ENCODE data around the gene ZFY. TPM values are rescaled to one million over a fixed set of nuclear protein-coding genes. Genes with fewer than 3 reads are reported as not detected.

Gene ZFY
- total and polyA plus RNA-seq, 4 donors = 2.6 to 15.4 TPM; not detected in 2

DNA sequence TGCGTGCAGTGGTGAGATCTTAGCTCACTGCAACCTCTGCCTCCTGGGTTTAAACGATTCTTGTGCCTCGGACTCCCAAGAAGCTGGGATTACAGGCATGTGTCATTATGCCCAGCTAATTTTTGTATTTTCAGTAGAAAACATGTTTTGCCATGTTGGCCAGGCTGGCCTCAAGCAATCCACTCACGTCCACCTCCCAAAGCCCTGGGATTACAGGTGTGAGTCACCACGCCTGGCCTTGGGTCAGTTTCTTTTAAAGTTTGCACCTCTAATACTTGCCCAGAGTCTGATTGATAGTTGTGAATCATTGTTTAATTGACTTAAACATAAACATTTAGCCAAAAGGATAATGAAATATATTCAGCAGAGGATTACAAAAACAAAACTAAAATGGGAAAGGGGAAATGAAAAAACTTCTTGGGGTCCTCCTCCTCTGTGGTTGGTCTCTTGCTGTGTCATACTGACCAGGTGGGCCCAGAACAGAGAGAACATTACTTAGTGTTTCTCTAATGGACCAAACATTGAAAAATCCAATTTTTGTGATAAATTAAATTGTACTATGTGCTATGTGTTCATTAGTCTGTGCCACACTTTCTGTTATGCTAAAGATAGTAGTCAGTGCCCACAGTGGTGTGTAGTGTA is 38.0 kb downstream of the ZFY start (continued):
- TF ChIP-seq CTCF (IDR thresholded peaks at IDR 0.05; ENCODE audit: low read depth, low read length, missing input control) = no peak
- no peak for TF ChIP-seq NR2F2 (IDR thresholded peaks at IDR 0.05)
- no peak for TF ChIP-seq TAF1 (conservative IDR thresholded peaks at IDR 0.05)
- no peak for TF ChIP-seq RAD21 (IDR thresholded peaks at IDR 0.05)
- TF ChIP-seq YY1 (IDR thresholded peaks at IDR 0.05) = no peak
- TF ChIP-seq FOXA2 (IDR thresholded peaks at IDR 0.05) = no peak
- TF ChIP-seq JUND (IDR thresholded peaks at IDR 0.05) = no peak

GRCh38 chrY:2979283-2979682 is 44.1 kb downstream of the ZFY start:
- DNase-seq (ENCODE audit: low spot score) = no peak
- peaks cover 0 to 11% (median 1%) of the 10 kb centered on the region in 4 donors for H3K36me3 ChIP-seq (ENCODE audit: control insufficient read depth in 4 of 4, insufficient read depth in 3 of 4, low read depth in 1 of 4, low read length in 3 of 4)
- no peaks in the 10 kb centered on the region for H3K27me3 ChIP-seq (ENCODE audit: control insufficient read depth in 4 of 4, insufficient read depth in 4 of 4, low read length in 3 of 4)
- no peaks in the 10 kb centered on the region for H3K4me1 ChIP-seq (ENCODE audit: control insufficient read depth in 4 of 4, insufficient read depth in 4 of 4, low read length in 3 of 4)
- H3K27ac ChIP-seq (ENCODE audit: low read depth in 1 of 2, low read length in 2 of 2) = no peak overlapping the region
- TF ChIP-seq YY1 (IDR thresholded peaks at IDR 0.05) = no peak
- no peak for TF ChIP-seq HNF4G (IDR thresholded peaks at IDR 0.05)
- TF ChIP-seq SP1 (IDR thresholded peaks at IDR 0.05) = no peak
- TF ChIP-seq FOXA1 (IDR thresholded peaks at IDR 0.05) = no peak
- TF ChIP-seq FOXA2 (IDR thresholded peaks at IDR 0.05) = no peak
- TF ChIP-seq EGR1 (IDR thresholded peaks at IDR 0.05; ENCODE audit: low read depth in 2 of 2) = no peak
- TF ChIP-seq TAF1 (conservative IDR thresholded peaks at IDR 0.05) = no peak
- no peak for TF ChIP-seq RXRA (IDR thresholded peaks at IDR 0.05)
- no peak for TF ChIP-seq HNF4A (conservative IDR thresholded peaks at IDR 0.05)
- TF ChIP-seq CTCF (IDR thresholded peaks at IDR 0.05; ENCODE audit: low read depth, low read length, missing input control) = no peak
- H3K9ac ChIP-seq (ENCODE audit: low read depth in 1 of 2, low read length in 2 of 2) = no peak overlapping the region
- WGBS = 97% methylated on average over 6 of the region's 6 CpGs
- H3K9me3 ChIP-seq (ENCODE audit: control insufficient read depth in 4 of 4, low read length in 3 of 4) = no peaks in the 10 kb centered on the region
- H3K4me3 ChIP-seq (ENCODE audit: low read depth in 1 of 3, low read length in 3 of 3) = no peak overlapping the region

GRCh38 chrY:2984491-2984890 is 49.3 kb downstream of the ZFY start:
- Histone ChIP-seq H3K4me3 (ENCODE audit: low read depth in 1 of 3, low read length in 3 of 3) (no peak overlapping the region), H3K9me3 (ENCODE audit: control insufficient read depth in 4 of 4, low read length in 3 of 4) (no peaks in the 10 kb centered on the region), H3K27ac (ENCODE audit: low read depth in 1 of 2, low read length in 2 of 2) (no peak overlapping the region), H3K4me1 (ENCODE audit: control insufficient read depth in 4 of 4, insufficient read depth in 4 of 4, low read length in 3 of 4) (no peaks in the 10 kb centered on the region), H3K27me3 (ENCODE audit: control insufficient read depth in 4 of 4, insufficient read depth in 4 of 4, low read length in 3 of 4) (no peaks in the 10 kb centered on the region), H3K9ac (ENCODE audit: low read depth in 1 of 2, low read length in 2 of 2) (no peak overlapping the region), H3K36me3 (ENCODE audit: control insufficient read depth in 4 of 4, insufficient read depth in 3 of 4, low read depth in 1 of 4, low read length in 3 of 4) (no peaks in the 10 kb centered on the region)
- 94% methylated on average over 5 of the region's 5 CpGs for WGBS
- DNase-seq (ENCODE audit: low spot score) = no peak
- TF ChIP-seq NR2F2 (IDR thresholded peaks at IDR 0.05) = no peak
- no peak for TF ChIP-seq JUND (IDR thresholded peaks at IDR 0.05)
- TF ChIP-seq FOXA2 (IDR thresholded peaks at IDR 0.05) = no peak
- TF ChIP-seq SP1 (IDR thresholded peaks at IDR 0.05) = no peak
- no peak for TF ChIP-seq RAD21 (IDR thresholded peaks at IDR 0.05)
- TF ChIP-seq RXRA (IDR thresholded peaks at IDR 0.05) = no peak
- no peak for TF ChIP-seq EGR1 (IDR thresholded peaks at IDR 0.05; ENCODE audit: low read depth in 2 of 2)
- TF ChIP-seq GABPA (IDR thresholded peaks at IDR 0.05 in 1 of 2, conservative IDR thresholded peaks at IDR 0.05 in 1 of 2) = no peak
- TF ChIP-seq ATF3 (IDR thresholded peaks at IDR 0.05) = no peak
- TF ChIP-seq YY1 (IDR thresholded peaks at IDR 0.05) = no peak
- TF ChIP-seq, protein P1, sequence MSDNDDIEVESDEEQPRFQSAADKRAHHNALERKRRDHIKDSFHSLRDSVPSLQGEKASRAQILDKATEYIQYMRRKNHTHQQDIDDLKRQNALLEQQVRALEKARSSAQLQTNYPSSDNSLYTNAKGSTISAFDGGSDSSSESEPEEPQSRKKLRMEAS (IDR thresholded peaks at IDR 0.05) = no peak
- no peak for TF ChIP-seq HNF4A (conservative IDR thresholded peaks at IDR 0.05)
- TF ChIP-seq, protein P2, sequence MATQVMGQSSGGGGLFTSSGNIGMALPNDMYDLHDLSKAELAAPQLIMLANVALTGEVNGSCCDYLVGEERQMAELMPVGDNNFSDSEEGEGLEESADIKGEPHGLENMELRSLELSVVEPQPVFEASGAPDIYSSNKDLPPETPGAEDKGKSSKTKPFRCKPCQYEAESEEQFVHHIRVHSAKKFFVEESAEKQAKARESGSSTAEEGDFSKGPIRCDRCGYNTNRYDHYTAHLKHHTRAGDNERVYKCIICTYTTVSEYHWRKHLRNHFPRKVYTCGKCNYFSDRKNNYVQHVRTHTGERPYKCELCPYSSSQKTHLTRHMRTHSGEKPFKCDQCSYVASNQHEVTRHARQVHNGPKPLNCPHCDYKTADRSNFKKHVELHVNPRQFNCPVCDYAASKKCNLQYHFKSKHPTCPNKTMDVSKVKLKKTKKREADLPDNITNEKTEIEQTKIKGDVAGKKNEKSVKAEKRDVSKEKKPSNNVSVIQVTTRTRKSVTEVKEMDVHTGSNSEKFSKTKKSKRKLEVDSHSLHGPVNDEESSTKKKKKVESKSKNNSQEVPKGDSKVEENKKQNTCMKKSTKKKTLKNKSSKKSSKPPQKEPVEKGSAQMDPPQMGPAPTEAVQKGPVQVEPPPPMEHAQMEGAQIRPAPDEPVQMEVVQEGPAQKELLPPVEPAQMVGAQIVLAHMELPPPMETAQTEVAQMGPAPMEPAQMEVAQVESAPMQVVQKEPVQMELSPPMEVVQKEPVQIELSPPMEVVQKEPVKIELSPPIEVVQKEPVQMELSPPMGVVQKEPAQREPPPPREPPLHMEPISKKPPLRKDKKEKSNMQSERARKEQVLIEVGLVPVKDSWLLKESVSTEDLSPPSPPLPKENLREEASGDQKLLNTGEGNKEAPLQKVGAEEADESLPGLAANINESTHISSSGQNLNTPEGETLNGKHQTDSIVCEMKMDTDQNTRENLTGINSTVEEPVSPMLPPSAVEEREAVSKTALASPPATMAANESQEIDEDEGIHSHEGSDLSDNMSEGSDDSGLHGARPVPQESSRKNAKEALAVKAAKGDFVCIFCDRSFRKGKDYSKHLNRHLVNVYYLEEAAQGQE (IDR thresholded peaks at IDR 0.05) = no peak
- TF ChIP-seq HNF4G (IDR thresholded peaks at IDR 0.05) = no peak
- TF ChIP-seq, protein P3, sequence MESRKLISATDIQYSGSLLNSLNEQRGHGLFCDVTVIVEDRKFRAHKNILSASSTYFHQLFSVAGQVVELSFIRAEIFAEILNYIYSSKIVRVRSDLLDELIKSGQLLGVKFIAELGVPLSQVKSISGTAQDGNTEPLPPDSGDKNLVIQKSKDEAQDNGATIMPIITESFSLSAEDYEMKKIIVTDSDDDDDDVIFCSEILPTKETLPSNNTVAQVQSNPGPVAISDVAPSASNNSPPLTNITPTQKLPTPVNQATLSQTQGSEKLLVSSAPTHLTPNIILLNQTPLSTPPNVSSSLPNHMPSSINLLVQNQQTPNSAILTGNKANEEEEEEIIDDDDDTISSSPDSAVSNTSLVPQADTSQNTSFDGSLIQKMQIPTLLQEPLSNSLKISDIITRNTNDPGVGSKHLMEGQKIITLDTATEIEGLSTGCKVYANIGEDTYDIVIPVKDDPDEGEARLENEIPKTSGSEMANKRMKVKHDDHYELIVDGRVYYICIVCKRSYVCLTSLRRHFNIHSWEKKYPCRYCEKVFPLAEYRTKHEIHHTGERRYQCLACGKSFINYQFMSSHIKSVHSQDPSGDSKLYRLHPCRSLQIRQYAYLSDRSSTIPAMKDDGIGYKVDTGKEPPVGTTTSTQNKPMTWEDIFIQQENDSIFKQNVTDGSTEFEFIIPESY (IDR thresholded peaks at IDR 0.05) = no peak
- no peak for TF ChIP-seq TAF1 (conservative IDR thresholded peaks at IDR 0.05)

Measured in liver (tissue), 9 donors.